Osteocyte (in vitro differentiated cells): ENCODE data around the gene ZCCHC9. TPM values are rescaled to one million over a fixed set of nuclear protein-coding genes. Genes with fewer than 3 reads are reported as not detected.

ENCODE experiments used
- DNase-seq: peaks from one replicate; pipeline ENCODE4 v3.0.0; 2021; ENCODE audit warnings: mixed read lengths; ENCODE audit not compliant: unreplicated experiment; ENCODE audit errors: extremely low spot score
- H3K27ac Mint-ChIP-seq: one replicate; pipeline ENCODE4 v1.8.0; 2021; ENCODE audit warnings: mild to moderate bottlenecking, mixed read lengths; ENCODE audit not compliant: unreplicated experiment
- H3K27me3 Mint-ChIP-seq: one replicate; pipeline ENCODE4 v1.8.0; 2021; ENCODE audit warnings: mixed read lengths; ENCODE audit not compliant: unreplicated experiment
- H3K36me3 Mint-ChIP-seq: one replicate; pipeline ENCODE4 v1.8.0; 2021; ENCODE audit warnings: mixed read lengths; ENCODE audit not compliant: unreplicated experiment
- H3K4me1 Mint-ChIP-seq: one replicate; pipeline ENCODE4 v1.8.0; 2021; ENCODE audit warnings: mixed read lengths; ENCODE audit not compliant: unreplicated experiment
- H3K4me3 Mint-ChIP-seq: one replicate; pipeline ENCODE4 v1.8.0; 2021; ENCODE audit warnings: mild to moderate bottlenecking, moderate library complexity, mixed read lengths; ENCODE audit not compliant: unreplicated experiment
- H3K9me3 Mint-ChIP-seq: one replicate; pipeline ENCODE4 v1.8.0; 2021; ENCODE audit warnings: mixed read lengths; ENCODE audit not compliant: unreplicated experiment
- total RNA-seq: library from RNA; stranded (reverse); gene quantifications from 2 replicates; pipeline ENCODE4 v1.2.1, GENCODE V29; 2021
- TF ChIP-seq, protein P1 (sequence below): fragments of 200-600 bp; sonication (generic); IDR thresholded peaks from 2 replicates; pipeline ENCODE4 v1.5.0; 2021; ENCODE audit warnings: antibody characterized with exemption, mild to moderate bottlenecking, moderate library complexity

The ZCCHC9 gene
- total RNA-seq, 1 donor from 2014 or later: 17.3 TPM

DNA sequence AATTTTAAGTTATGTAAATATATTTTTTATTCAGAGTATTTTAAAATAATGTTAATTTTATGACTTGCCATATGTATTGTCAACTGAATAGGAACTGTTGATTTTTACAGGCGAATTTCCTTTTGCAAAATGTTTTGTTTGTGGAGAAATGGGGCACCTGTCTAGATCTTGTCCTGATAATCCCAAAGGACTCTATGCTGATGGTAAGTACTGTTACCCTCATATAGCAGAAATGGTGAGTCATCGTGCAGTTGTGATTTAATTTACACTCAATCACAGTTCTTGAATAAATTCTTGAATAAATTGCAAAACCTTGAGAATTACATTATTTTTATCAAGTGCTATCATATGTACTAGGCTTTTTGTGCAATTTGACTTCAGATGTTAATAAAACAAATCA lies 7.4 kb downstream of the ZCCHC9 start:
- no peak for DNase-seq
- TF ChIP-seq, protein P1, sequence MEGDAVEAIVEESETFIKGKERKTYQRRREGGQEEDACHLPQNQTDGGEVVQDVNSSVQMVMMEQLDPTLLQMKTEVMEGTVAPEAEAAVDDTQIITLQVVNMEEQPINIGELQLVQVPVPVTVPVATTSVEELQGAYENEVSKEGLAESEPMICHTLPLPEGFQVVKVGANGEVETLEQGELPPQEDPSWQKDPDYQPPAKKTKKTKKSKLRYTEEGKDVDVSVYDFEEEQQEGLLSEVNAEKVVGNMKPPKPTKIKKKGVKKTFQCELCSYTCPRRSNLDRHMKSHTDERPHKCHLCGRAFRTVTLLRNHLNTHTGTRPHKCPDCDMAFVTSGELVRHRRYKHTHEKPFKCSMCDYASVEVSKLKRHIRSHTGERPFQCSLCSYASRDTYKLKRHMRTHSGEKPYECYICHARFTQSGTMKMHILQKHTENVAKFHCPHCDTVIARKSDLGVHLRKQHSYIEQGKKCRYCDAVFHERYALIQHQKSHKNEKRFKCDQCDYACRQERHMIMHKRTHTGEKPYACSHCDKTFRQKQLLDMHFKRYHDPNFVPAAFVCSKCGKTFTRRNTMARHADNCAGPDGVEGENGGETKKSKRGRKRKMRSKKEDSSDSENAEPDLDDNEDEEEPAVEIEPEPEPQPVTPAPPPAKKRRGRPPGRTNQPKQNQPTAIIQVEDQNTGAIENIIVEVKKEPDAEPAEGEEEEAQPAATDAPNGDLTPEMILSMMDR: no peak
- Mint-ChIP-seq H3K36me3 (peaks cover 44% of the 10 kb centered on the region), H3K27ac (no peak overlapping the region), H3K27me3 (no peaks in the 10 kb centered on the region), H3K4me1 (peaks cover 5% of the 10 kb centered on the region), H3K9me3 (no peaks in the 10 kb centered on the region), H3K4me3 (no peak overlapping the region)

DNA sequence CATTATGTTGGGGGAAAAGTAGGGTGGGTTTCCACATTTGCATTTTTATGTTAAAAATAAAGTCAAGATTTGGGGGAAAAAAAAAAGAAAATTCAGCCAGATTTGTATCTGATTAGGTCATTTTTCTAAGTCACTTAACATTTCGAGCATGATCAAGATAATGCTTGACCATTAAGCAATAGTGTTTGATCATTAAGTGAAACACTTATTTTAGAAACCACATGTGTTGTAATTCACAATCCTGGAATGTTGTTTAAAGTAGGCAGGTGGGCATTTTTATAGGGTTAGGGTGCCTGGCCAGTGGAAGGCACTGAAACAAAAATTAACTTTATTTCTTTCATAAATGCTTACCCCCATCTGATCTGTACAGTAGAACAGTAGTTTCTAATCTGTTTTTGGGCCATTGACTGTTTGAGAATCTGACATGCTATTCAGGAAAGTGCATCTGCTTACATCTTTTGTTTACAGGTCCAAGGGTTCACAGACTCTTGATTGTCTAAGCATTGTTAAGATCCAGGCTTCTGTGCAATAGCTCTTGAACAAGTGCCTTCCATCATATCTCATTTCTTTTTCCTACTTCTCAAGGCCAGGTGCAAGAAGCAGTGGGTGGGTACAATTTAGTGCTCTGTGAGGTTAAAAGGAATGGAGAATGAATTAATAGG lies 9.1 kb downstream of the ZCCHC9 start:
- Mint-ChIP-seq H3K4me3 (no peak overlapping the region), H3K36me3 (peaks cover 45% of the 10 kb centered on the region), H3K9me3 (no peaks in the 10 kb centered on the region), H3K4me1 (peaks cover 9% of the 10 kb centered on the region), H3K27me3 (no peaks in the 10 kb centered on the region), H3K27ac (no peak overlapping the region)
- no peak for DNase-seq
- TF ChIP-seq, protein P1: no peak

DNA sequence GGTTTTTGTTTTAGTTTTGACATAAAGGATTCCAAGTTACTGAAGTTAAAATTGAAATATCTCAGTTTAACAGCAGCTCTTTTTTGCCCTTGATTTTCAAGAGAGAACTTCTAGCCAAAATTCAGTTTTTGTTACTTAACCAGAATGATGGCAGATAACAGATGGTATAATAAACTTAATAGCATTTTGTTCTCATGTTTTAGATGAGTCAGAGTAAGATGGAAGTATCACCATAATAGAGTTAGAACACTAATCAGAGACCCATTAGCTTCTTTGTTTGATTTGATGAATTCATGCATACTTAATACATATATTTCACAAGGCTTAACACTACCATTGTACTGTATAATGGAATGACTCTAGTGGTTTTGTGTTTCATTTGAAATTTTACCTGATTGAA lies 11.9 kb downstream of the ZCCHC9 start:
- Mint-ChIP-seq H3K27ac (no peak overlapping the region), H3K36me3 (peaks cover 43% of the 10 kb centered on the region), H3K27me3 (no peaks in the 10 kb centered on the region), H3K4me1 (peaks cover 6% of the 10 kb centered on the region), H3K9me3 (no peaks in the 10 kb centered on the region), H3K4me3 (no peak overlapping the region)
- DNase-seq: no peak
- TF ChIP-seq, protein P1: no peak

DNA sequence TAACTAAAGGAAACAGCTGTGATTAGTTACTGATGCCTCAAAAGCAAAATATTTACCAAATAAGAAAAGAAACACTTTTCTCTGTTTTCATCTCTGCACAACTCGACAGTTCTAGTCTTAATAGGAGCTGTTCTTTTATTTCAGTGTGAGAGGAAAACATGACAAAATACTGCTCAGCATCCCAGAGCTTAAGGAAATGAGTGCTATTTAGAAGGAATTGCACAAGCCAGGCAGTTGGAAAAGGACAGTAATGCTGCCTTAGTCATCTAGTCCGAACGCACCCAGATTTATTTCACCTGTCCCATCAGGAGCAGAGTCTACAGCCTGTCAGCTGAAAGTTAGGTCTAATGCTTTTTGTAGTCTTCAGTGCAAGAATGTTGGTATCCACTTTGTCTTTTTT lies 12.3 kb downstream of the ZCCHC9 start:
- H3K27ac Mint-ChIP-seq: no peak overlapping the region
- DNase-seq: no peak
- TF ChIP-seq, protein P1: no peak
- H3K27me3 Mint-ChIP-seq: no peaks in the 10 kb centered on the region
- peaks cover 6% of the 10 kb centered on the region for H3K4me1 Mint-ChIP-seq
- H3K9me3 Mint-ChIP-seq: no peaks in the 10 kb centered on the region
- no peak overlapping the region for H3K4me3 Mint-ChIP-seq
- peaks cover 42% of the 10 kb centered on the region for H3K36me3 Mint-ChIP-seq

DNA sequence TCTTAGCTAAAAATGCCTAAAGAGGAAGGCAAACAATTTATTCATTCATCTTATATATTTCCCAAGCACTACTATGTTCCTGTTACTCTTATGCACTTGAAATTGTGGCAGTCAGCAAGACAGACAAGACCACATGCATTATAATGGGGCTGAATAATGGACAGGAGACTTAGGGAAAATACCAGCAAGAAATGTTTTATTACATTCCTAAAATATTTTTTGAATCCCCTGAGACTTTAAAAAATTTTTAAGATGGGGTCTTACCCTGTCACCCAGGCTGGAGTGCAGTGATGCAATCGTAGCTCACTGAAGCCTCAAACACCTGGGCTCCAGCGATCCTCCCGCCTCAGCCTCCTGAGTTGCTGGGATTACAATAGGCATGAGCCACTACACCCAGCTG lies 13.2 kb downstream of the ZCCHC9 start:
- Mint-ChIP-seq H3K4me3 (no peak overlapping the region), H3K9me3 (no peaks in the 10 kb centered on the region), H3K27me3 (no peaks in the 10 kb centered on the region), H3K36me3 (peaks cover 37% of the 10 kb centered on the region), H3K27ac (no peak overlapping the region), H3K4me1 (peaks cover 6% of the 10 kb centered on the region)
- TF ChIP-seq, protein P1: no peak
- DNase-seq: no peak
